Tibial nerve (tissue), 3 donors: ENCODE measurements around the gene DCD.

Source experiments
- POLR2A ChIP-seq, 2 donors: fragments of 450-650 bp; IDR thresholded peaks; one replicate each; pipeline ENCODE4 v1.6.1; 2017; ENCODE audit warnings: antibody characterized with exemption in 2 of 2, mild to moderate bottlenecking in 2 of 2, moderate library complexity in 2 of 2
- TF ChIP-seq, protein P1 (sequence below), 5 experiments: fragments of 200-600 bp in 3 of 5; fragments of 450-650 bp in 2 of 5; sonication (generic) in 3 of 5; IDR thresholded peaks; one replicate each; pipeline ENCODE4 v1.5.1; 2016 to 2019; ENCODE audit warnings: antibody characterized with exemption in 5 of 5, mild to moderate bottlenecking in 3 of 5, moderate library complexity in 2 of 5

DNA sequence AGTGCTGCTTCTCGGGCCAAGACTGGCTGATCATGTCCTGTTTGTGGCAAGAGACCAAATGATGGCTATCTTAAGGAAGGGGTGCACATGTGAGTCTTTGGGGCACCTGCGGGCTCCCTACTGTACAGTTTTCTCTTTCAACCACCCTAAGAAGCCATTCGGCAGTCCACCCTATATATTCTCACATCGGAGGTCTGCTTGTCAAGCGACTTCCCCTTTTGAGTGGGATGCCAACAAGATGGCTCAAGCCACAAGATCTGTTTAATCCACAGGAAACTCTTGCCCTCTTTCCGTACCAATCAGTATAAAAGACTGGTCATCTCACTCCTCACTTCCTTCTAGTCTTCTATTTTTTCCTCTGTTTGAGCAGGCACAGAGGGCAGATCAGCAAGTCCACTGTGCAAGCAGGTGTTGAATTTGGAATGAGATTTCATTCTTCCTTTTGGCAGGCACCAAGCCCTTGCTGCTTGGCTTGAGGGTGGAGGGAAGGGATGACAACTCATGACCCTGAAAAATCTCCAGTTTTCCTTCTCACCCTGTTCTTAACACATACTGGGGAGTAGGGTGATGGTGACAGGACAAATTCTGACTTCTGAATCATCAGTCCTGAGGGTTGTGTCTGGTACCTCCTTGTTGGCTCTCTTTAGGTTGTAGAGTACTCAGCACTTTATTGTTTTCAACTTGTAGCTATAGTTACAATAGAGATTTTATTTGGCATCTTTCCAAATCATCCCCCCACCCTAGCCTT lies 31.1 kb downstream of the DCD start:
- TF ChIP-seq POLR2A (IDR thresholded peaks at IDR 0.05): no peak
- TF ChIP-seq, protein P1, sequence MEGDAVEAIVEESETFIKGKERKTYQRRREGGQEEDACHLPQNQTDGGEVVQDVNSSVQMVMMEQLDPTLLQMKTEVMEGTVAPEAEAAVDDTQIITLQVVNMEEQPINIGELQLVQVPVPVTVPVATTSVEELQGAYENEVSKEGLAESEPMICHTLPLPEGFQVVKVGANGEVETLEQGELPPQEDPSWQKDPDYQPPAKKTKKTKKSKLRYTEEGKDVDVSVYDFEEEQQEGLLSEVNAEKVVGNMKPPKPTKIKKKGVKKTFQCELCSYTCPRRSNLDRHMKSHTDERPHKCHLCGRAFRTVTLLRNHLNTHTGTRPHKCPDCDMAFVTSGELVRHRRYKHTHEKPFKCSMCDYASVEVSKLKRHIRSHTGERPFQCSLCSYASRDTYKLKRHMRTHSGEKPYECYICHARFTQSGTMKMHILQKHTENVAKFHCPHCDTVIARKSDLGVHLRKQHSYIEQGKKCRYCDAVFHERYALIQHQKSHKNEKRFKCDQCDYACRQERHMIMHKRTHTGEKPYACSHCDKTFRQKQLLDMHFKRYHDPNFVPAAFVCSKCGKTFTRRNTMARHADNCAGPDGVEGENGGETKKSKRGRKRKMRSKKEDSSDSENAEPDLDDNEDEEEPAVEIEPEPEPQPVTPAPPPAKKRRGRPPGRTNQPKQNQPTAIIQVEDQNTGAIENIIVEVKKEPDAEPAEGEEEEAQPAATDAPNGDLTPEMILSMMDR (IDR thresholded peaks at IDR 0.05): no peak
